Renal pelvis (tissue), 4 donors: ENCODE measurements around the gene ANKRD53. TPM values are rescaled to one million over a fixed set of nuclear protein-coding genes. Genes with fewer than 3 reads are reported as not detected.
A peak's percentile ranks its signal among the peaks of the same experiment; 100 is the strongest.
"Not testable (repeated sequence)": the region's sequence is repeated elsewhere in the genome, so short reads cannot be mapped to it uniquely, and the experiment has no call there.

Experiments
- DNase-seq: peaks from one replicate; pipeline ENCODE4 v3.0.0-alpha.2; 2013
- polyA plus RNA-seq, 3 donors: library from polyadenylated mRNA; unstranded; fragments of 120-200 nt; gene quantifications; one replicate each; pipeline ENCODE4 v1.2.1, GENCODE V29; 2013; ENCODE audit not compliant: insufficient read length in 3 of 3

ANKRD53 gene
- polyA plus RNA-seq, 3 donors: 0.84 to 1.0 (median 0.89) TPM

GRCh38 chr2:70988726-70989648 lies 10.6 kb downstream of the ANKRD53 start:
- DNase-seq: no peak

- DNase-seq: no peak
These were observed 11.8 kb downstream of the ANKRD53 start for GRCh38 chr2:70990216-70990615.

- no peak for DNase-seq
These were observed 12.7 kb downstream of the ANKRD53 start for GRCh38 chr2:70991142-70991541.

GRCh38 chr2:70991742-70992141 lies 13.3 kb downstream of the ANKRD53 start:
- DNase-seq: no peak

GRCh38 chr2:70992945-70993853 lies 14.8 kb downstream of the ANKRD53 start:
- no peak for DNase-seq

- DNase-seq: no peak
These were observed 15.7 kb downstream of the ANKRD53 start for GRCh38 chr2:70994009-70994698.

GRCh38 chr2:70994699-70995425 lies 16.4 kb downstream of the ANKRD53 start, which contains the start of gene TEX261:
TEX261 (minus strand) TSS chr2:70994873; CDS start chr2:70994757, 116 bp downstream.
- DNase-seq: peak; percentile 89

GRCh38 chr2:70995426-70995729 lies 16.9 kb downstream of the ANKRD53 start:
- no peak for DNase-seq

- DNase-seq: not testable (repeated sequence)
These were observed 20.5 kb downstream of the ANKRD53 start for GRCh38 chr2:70998885-70999284.

GRCh38 chr2:70999362-70999761 lies 20.9 kb downstream of the ANKRD53 start:
- no peak for DNase-seq

- not testable (repeated sequence) for DNase-seq
These were observed 21.5 kb downstream of the ANKRD53 start for GRCh38 chr2:70999931-71000330.

- DNase-seq: no peak
These were observed 22.6 kb downstream of the ANKRD53 start for GRCh38 chr2:71000780-71001591.

GRCh38 chr2:71001592-71001927 lies 23.1 kb downstream of the ANKRD53 start:
- DNase-seq: no peak

- no peak for DNase-seq
These were observed 23.6 kb downstream of the ANKRD53 start for GRCh38 chr2:71001981-71002570.

- no peak for DNase-seq
These were observed 25.0 kb downstream of the ANKRD53 start for GRCh38 chr2:71003396-71003795.

GRCh38 chr2:71003966-71004755 lies 25.7 kb downstream of the ANKRD53 start:
- no peak for DNase-seq

GRCh38 chr2:71004857-71005256 lies 26.4 kb downstream of the ANKRD53 start:
- DNase-seq: no peak

- DNase-seq: no peak
These were observed 27.1 kb downstream of the ANKRD53 start for GRCh38 chr2:71005271-71006202.
